NB4 (cell line): ENCODE results near the gene RNF187.

Experiments
- POLR2A ChIP-seq: IDR thresholded peaks from 2 replicates; pipeline ENCODE4 v1.6.1; 2011; ENCODE audit warnings: mild to moderate bottlenecking; ENCODE audit not compliant: insufficient read length; ENCODE audit errors: extremely low read depth
- TF ChIP-seq, protein P1 (sequence below): IDR thresholded peaks from one replicate; pipeline ENCODE4 v1.5.1; 2012; ENCODE audit warnings: low read depth, low read length

DNA sequence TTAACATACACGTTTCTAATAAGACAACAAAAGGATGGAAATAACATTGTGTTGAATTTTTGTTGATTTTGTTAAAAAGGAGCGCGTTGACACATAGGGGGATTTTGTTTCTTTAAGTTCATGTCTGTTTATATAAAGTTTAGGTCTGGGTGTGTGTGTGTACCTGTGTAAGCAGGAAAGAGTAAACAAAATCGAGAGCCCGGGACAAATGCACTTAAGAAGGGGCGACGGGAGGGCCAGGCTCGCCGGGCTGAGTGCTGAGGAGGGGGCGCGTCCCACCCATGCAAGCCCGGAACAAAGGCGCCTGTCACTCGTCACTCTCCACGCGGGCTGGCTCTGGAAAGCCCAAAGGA is 41.7 kb upstream of the RNF187 start:
- TF ChIP-seq, protein P1, sequence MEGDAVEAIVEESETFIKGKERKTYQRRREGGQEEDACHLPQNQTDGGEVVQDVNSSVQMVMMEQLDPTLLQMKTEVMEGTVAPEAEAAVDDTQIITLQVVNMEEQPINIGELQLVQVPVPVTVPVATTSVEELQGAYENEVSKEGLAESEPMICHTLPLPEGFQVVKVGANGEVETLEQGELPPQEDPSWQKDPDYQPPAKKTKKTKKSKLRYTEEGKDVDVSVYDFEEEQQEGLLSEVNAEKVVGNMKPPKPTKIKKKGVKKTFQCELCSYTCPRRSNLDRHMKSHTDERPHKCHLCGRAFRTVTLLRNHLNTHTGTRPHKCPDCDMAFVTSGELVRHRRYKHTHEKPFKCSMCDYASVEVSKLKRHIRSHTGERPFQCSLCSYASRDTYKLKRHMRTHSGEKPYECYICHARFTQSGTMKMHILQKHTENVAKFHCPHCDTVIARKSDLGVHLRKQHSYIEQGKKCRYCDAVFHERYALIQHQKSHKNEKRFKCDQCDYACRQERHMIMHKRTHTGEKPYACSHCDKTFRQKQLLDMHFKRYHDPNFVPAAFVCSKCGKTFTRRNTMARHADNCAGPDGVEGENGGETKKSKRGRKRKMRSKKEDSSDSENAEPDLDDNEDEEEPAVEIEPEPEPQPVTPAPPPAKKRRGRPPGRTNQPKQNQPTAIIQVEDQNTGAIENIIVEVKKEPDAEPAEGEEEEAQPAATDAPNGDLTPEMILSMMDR = no peak
- no peak for TF ChIP-seq POLR2A
